EH (cell line): ENCODE results near the gene C3orf18.

Experiments used
- DNase-seq: peaks from one replicate; pipeline ENCODE4 v3.0.0-alpha.2; 2015; ENCODE audit warnings: low read depth

Gene C3orf18

GRCh38 chr3:50580683-50581458 lies 13.3 kb upstream of the C3orf18 start:
- DNase-seq = no peak

GRCh38 chr3:50577348-50577747 lies 9.8 kb upstream of the C3orf18 start:
- no peak for DNase-seq

DNA sequence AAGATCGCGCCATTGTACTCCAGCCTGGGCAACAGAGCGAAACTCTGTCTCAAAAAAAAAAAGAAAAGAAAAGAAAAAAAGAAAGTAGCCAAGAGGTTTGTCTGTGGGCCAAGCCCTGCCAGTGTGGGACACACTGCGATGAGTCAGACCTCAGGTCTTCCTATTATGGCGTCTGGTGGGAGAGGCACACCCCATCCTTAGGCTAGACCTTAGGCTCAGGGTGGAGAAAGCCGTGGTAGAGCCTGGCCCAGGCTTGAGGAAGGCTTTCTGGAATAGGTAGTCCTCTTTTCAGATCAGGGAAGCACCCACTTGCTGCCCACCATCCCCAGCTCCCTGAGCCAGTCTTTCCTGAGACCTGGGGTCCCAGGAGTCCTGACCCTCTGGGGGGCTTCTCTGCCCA lies 7.8 kb upstream of the C3orf18 start:
- peak; percentile 44 for DNase-seq

DNA sequence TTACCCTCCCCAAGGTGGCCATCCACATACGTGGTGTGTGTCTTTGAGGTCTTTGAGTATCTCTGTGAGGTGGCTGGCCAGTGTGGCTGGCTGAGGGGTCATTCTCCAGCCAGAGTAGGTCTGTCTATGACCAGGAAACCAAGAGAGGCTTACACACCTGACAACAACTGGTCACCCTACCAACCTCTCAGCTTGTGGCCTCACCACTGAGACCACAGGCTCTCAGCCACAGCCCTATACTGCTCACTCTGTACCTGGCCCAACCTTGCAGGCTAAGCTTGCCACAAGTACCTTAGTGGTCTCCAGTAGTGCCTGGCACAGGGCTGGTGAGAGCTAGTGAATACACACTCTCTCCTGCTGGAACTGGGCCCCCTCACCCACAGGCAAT lies 6.9 kb upstream of the C3orf18 start:
- no peak for DNase-seq

GRCh38 chr3:50573566-50574443 lies 6.3 kb upstream of the C3orf18 start:
- no peak for DNase-seq

DNA sequence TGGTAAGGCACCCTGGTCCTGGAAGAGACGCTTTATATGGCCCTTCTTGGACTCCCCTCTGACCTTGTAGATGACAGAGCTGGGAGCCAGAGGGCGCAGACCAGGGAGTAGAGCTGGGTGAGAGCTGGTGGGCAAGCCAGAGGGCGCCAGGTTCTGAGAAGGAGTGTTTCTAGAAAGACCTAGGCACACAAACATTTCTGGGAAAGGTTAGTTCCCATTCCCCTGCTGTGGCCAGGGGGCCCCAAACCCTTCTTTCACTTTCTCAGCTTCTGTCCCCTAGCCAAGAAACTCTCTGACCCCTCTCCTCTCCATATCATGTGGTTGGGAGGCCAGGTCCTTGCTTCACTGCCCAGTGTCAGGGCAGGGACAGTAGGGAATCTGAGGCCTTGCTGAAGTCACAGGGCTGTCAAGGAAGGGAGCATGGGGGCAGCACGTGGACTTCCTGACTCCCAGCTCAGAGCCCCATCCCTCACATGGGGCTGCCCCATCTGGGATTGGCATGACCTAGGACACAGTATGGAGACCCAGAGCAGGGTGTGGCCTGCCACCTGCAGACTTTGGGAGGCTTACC lies 5.3 kb upstream of the C3orf18 start:
- no peak for DNase-seq

GRCh38 chr3:50572158-50572557 lies 4.6 kb upstream of the C3orf18 start:
- DNase-seq = peak; percentile 75

DNA sequence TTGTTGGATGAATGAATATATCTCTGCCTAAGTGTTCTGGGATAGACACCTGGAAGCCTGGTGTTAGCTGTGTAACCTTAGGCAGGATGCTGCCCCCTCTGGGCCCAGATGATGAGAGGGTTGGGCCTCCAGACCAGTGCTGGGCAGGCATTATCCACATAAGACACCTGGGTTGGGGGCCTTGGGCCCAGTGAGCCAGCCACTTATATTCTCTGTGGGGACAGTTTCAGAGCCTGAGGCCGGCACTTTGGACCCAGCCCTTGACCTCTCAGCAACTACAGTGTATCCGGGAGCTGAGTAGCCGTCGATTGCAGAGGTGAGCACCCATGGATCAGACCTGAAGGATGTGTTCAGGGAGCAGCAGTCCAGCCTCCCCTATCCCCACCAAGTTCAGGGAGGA lies 3.9 kb upstream of the C3orf18 start:
- no peak for DNase-seq

- no peak for DNase-seq
Observed at GRCh38 chr3:50570508-50571279, 3.1 kb upstream of the C3orf18 start.

GRCh38 chr3:50568947-50569749 lies 1.6 kb upstream of the C3orf18 start, which contains the start of gene HEMK1:
TSS of gene HEMK1 (plus strand) at chr3:50569522. CDS start at chr3:50571105, 1,583 bp downstream.
- DNase-seq = peak; percentile 95

DNA sequence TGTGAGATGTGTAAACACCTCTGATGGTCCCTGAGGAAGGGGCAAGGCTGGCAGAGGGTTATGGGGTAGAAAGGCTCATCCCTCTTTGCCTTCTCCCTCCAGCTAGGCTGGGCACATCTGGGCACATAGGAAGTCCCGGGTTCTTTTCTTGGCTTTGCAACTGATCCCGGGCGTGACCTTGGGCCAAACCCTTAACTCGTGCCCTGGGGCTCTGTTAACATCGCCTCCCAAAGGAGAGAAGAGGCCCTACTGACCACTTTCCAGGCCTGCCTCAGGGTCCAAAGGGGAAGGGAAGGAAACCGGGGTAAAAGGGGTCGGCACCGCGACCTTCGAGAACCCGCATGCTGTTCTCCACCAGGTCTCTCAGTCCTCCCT lies 549 bp downstream of the C3orf18 start:
- DNase-seq = no peak

GRCh38 chr3:50564321-50564720 lies 3.2 kb downstream of the C3orf18 start:
- DNase-seq = no peak

GRCh38 chr3:50563867-50564266 lies 3.7 kb downstream of the C3orf18 start:
- no peak for DNase-seq

DNA sequence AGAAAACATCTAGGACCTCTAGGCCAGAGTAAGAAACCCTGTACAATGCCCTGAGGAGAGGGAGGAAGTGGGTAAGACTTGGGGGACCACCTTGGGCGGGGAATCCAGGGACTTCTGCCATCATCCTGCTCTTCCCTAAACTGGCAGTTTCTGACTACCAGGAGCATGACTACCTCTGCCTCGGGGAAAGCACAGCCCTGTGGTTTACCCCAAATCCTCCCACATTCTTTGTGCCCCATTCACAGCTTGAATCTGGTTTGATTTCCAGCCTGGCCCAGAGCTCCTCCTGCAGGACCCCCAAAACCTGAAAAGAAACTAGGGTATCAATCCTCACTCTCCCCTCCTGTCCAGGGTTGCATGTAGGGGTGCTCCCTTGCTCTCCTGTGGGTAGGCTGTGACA lies 4.7 kb downstream of the C3orf18 start:
- peak; percentile 91 for DNase-seq

DNA sequence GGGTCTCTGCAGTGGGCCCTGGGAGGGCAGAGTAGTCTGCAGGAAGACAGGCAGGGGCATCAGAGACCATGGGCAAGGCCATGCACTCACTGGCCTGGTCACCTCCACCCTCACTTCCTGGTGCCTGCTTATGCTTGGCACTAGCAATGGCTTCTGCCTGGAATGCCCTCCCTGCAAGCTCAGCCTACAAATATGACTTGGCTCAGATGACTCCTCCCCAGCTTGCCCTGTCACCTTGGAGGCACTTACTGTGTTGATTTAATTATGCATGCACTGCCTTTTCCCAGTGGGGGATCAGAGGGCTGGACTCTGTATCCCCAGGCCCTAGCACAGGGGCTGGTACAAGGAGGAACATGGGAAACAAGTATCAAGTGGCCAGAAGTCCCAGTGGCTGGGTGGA lies 7.8 kb downstream of the C3orf18 start:
- peak; percentile 59 for DNase-seq

- DNase-seq = no peak
Observed at GRCh38 chr3:50557915-50558314, 9.6 kb downstream of the C3orf18 start.

DNA sequence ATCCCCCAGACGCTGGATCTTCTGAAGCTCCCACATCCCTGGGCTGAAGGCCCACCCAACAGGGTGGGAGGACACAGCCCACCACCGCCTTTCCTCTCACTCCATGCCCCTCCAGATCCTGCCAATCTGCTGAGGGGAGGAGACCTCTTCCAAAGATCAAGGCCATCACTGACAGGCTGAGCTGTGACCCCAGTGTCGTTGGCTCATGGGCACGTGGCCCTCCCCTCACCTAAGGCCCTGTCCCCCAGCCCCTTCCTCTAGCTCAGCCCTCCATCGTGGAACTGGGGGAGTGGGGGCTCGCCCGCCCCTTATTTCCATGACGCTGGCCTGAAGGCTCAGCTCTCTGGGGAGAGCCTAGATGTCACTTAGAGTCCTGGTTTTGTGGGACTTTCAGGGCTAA lies 10.4 kb downstream of the C3orf18 start:
- DNase-seq = no peak

DNA sequence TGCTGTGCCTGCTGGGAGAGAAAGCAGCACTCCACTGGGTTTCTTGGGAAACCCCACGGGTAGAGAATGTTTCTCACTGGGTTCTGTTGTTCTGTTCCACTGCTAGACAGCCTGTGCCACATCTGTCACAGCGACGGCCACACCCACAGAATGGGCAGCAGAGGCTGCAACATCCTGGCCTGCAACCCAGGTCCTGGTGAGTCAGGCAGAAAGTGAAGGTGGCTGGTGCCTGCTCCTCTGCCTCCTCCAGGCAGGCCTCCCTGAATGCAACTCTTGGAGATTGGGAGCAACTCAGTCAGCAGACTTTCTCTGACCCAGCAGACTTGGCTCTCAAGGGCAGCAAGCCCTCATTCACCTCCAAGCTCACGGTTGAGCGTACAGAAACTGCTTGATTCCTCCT lies 13.0 kb downstream of the C3orf18 start:
- DNase-seq = no peak

GRCh38 chr3:50552598-50552997 lies 14.9 kb downstream of the C3orf18 start:
- DNase-seq = no peak

DNA sequence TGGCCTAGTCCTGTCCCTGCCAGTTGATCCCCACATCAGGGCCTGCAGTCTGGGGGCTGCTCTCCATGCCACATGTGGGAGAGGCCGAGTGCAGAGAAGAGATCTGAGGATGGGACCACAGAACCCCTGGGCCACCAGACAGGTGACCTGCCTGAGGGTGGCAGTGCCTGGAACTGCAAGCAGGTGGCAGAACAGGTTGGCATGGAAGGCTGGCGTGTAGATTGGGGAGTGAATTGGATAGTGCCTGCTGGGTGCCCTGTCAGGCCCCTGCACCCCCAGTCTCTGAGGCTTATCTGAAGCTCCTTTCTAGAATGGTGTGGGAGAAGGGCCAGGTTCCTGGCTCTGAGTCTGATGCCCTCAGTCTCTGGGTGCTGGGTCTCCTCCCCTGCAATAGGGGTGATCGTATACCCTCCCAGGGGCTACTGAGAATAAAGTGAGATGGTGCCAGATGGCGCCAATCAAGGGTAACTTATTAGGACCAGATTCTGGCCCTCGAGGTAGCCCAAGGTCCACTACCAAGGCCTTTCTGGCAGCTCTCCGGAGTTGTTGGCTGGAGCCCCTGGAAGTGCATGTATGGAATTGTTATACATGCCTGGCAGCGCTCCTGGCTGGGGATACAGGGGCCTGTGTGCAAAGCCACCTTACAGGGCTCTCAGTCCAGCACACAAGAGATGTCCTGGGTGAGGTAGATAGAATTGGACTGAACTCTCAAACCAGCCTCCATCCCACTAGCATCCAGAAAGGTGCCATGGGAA lies 15.7 kb downstream of the C3orf18 start:
- DNase-seq = no peak
